K562 (cell line): Measurements from ENCODE around the gene MLN. TPM values are rescaled to one million over a fixed set of nuclear protein-coding genes. Genes with fewer than 3 reads are reported as not detected.
A peak's percentile ranks its signal among the peaks of the same experiment; 100 is the strongest.

Experiments
- C11orf30 ChIP-seq: fragments of 450-650 bp; IDR thresholded peaks from 2 replicates; pipeline ENCODE4 v1.6.1; 2016; ENCODE audit warnings: low read depth, mild to moderate bottlenecking
- CCAR2 ChIP-seq: fragments of 200-400 bp; formaldehyde crosslinking; IDR thresholded peaks from 2 replicates; pipeline ENCODE4 v1.6.1; 2017; ENCODE audit warnings: mild to moderate bottlenecking, low read depth, low read length
- E4F1 ChIP-seq: fragments of 250-450 bp; sonication (Bioruptor Pico); IDR thresholded peaks from 2 replicates; pipeline ENCODE4 v1.5.0; 2021; ENCODE audit warnings: mild to moderate bottlenecking, borderline replicate concordance
- GABPB1 ChIP-seq: sonication (generic); formaldehyde crosslinking; IDR thresholded peaks from 2 replicates; pipeline ENCODE4 v1.8.0; 2022; ENCODE audit warnings: mild to moderate bottlenecking, missing genetic modification reagents
- HEY1 ChIP-seq: fragments of 250-450 bp; sonication (Bioruptor Pico); IDR thresholded peaks from 2 replicates; pipeline ENCODE4 v1.5.0; 2020; ENCODE audit warnings: mild to moderate bottlenecking, moderate library complexity, borderline replicate concordance
- HNRNPL ChIP-seq: fragments of 200-400 bp; formaldehyde crosslinking; IDR thresholded peaks from 2 replicates; pipeline ENCODE4 v1.6.1; 2017; ENCODE audit warnings: low read depth, mild to moderate bottlenecking, low read length
- KLF1 ChIP-seq: fragments of 450-650 bp; IDR thresholded peaks from 2 replicates; pipeline ENCODE4 v1.6.1; 2016; ENCODE audit warnings: missing genetic modification characterization, missing compliant biosample characterization
- KLF10 ChIP-seq: fragments of 250-450 bp; sonication (Bioruptor Pico); IDR thresholded peaks from 2 replicates; pipeline ENCODE4 v1.6.1; 2021; ENCODE audit warnings: matching md5 sums
- L3MBTL2 ChIP-seq: fragments of 450-650 bp; IDR thresholded peaks from 2 replicates; pipeline ENCODE4 v1.6.1; 2016; ENCODE audit warnings: mild to moderate bottlenecking, moderate library complexity
- MCM7 ChIP-seq, 2 experiments: fragments of 450-650 bp; IDR thresholded peaks; 2 replicates each; pipeline ENCODE4 v1.6.1; 2016 to 2018
- MTF1 ChIP-seq: fragments of 250-450 bp; sonication (Bioruptor Pico); IDR thresholded peaks from 2 replicates; pipeline ENCODE4 v1.9.0; 2021; ENCODE audit warnings: moderate library complexity, mild to moderate bottlenecking, inconsistent platforms, borderline replicate concordance
- NCOA2 ChIP-seq, 2 experiments: fragments of 450-650 bp; IDR thresholded peaks; 2 replicates each; pipeline ENCODE4 v1.6.1; 2018; ENCODE audit warnings: mild to moderate bottlenecking in 2 of 2, moderate library complexity in 1 of 2; ENCODE audit not compliant: partially characterized antibody in 2 of 2
- PHB2 ChIP-seq: fragments of 450-650 bp; IDR thresholded peaks from 2 replicates; pipeline ENCODE4 v1.6.1; 2017; ENCODE audit warnings: low read depth
- RNF2 ChIP-seq: sonication (generic); IDR thresholded peaks from 2 replicates; pipeline ENCODE4 v1.6.1; 2016
- SIRT6 ChIP-seq: IDR thresholded peaks from one replicate; pipeline ENCODE4 v1.6.1; 2012; ENCODE audit warnings: low read depth, mild to moderate bottlenecking, control low read depth, inconsistent platforms, low read length, moderate library complexity
- SMARCC2 ChIP-seq: fragments of 450-650 bp; IDR thresholded peaks from 2 replicates; pipeline ENCODE4 v1.6.1; 2017; ENCODE audit warnings: antibody characterized with exemption, moderate library complexity, mild to moderate bottlenecking, low read depth
- SNIP1 ChIP-seq: fragments of 450-650 bp; IDR thresholded peaks from 2 replicates; pipeline ENCODE4 v1.7.1; 2017; ENCODE audit warnings: low read depth, mild to moderate bottlenecking
- SP1 ChIP-seq: sonication (generic); formaldehyde crosslinking; IDR thresholded peaks from 2 replicates; pipeline ENCODE4 v1.8.1; 2022; ENCODE audit warnings: mild to moderate bottlenecking, missing genetic modification reagents
- TARDBP ChIP-seq: fragments of 450-650 bp; IDR thresholded peaks from 2 replicates; pipeline ENCODE4 v1.6.1; 2016
- TOE1 ChIP-seq, 2 experiments: fragments of 450-650 bp in 1 of 2; sonication (generic) in 1 of 2; formaldehyde crosslinking in 1 of 2; IDR thresholded peaks; 2 replicates each; pipeline versions ENCODE4 v1.7.1 to v1.8.0; 2016 to 2022; ENCODE audit warnings: borderline replicate concordance in 2 of 2, mild to moderate bottlenecking in 2 of 2, antibody characterized with exemption in 1 of 2, inconsistent platforms in 1 of 2, low read depth in 1 of 2, missing genetic modification reagents in 1 of 2, moderate library complexity in 1 of 2
- ZBED1 ChIP-seq: IDR thresholded peaks from 2 replicates; pipeline ENCODE4 v1.6.1; 2014
- ZBTB9 ChIP-seq: fragments of 450-650 bp; formaldehyde crosslinking; IDR thresholded peaks from 2 replicates; pipeline ENCODE4 v1.4.0; 2020; ENCODE audit warnings: mild to moderate bottlenecking, moderate library complexity
- ZC3H8 ChIP-seq: fragments of 450-650 bp; IDR thresholded peaks from 2 replicates; pipeline ENCODE4 v1.6.1; 2017
- ZEB2 ChIP-seq: fragments of 450-650 bp; IDR thresholded peaks from 2 replicates; pipeline ENCODE4 v1.6.1; 2016
- ZNF224 ChIP-seq: sonication (generic); formaldehyde crosslinking; IDR thresholded peaks from 2 replicates; pipeline ENCODE4 v1.8.0; 2022; ENCODE audit warnings: mild to moderate bottlenecking, missing genetic modification reagents
- ZNF239 ChIP-seq: fragments of 250-450 bp; sonication (Bioruptor Pico); IDR thresholded peaks from 2 replicates; pipeline ENCODE4 v1.4.0; 2020; ENCODE audit warnings: mild to moderate bottlenecking
- ZNF24 ChIP-seq: fragments of 450-650 bp; IDR thresholded peaks from 2 replicates; pipeline ENCODE4 v1.6.1; 2016
- ZNF3 ChIP-seq: fragments of 250-450 bp; sonication (Bioruptor Pico); IDR thresholded peaks from 2 replicates; pipeline ENCODE4 v1.5.0; 2021; ENCODE audit warnings: mild to moderate bottlenecking, moderate library complexity
- ZNF583 ChIP-seq: fragments of 250-450 bp; sonication (Bioruptor Pico); IDR thresholded peaks from 2 replicates; pipeline ENCODE4 v1.4.0; 2020
- polyA plus RNA-seq, 8 experiments: library from polyadenylated mRNA; depleted of rRNA in 4 of 8; stranded (reverse) in 5 of 8; unstranded in 3 of 8; fragments of >200 nt; fragmentation: Nextera tagmentation in 2 of 8; fragmentation: Illumina TruSeq in 1 of 8; extraction: Ambion mirVana in 2 of 8; extraction: Trizol in 1 of 8; gene quantifications; 2 replicates each; pipeline versions ENCODE4 v1.2.1 to v1.2.3, GENCODE V29; 2011 to 2014; ENCODE audit warnings: inconsistent platforms in 1 of 8, missing spikeins in 1 of 8
- total RNA-seq, 7 experiments: library from RNA; depleted of rRNA in 6 of 7; stranded (reverse); fragments of >200 nt in 6 of 7; fragmentation: Illumina TruSeq in 2 of 7; extraction: Trizol in 2 of 7; gene quantifications; 2 replicates each; pipeline versions ENCODE4 v1.2.1 to v1.2.3, GENCODE V29; 2011 to 2021; ENCODE audit warnings: low replicate concordance in 1 of 7

Gene MLN
- total and polyA plus RNA-seq, 9 of the 15 experiments (the other 6 are each of a cell fraction or from before 2014, with no cell fraction given), result not detected

- TF ChIP-seq PHB2 (peak; percentile 65; the same call in 1 of the 2 replicates), C11orf30 (peak; percentile 36; the same call in 1 of the 2 replicates), SP1 (CRISPR knock-in tag) (peak; percentile 88; the same call in 1 of the 2 replicates), SNIP1 (0 out of 2 replicates have a peak, but pooled peaks have one; percentile 38), ZNF583 (CRISPR knock-in tag) (peak; percentile 92), MTF1 (CRISPR knock-in tag) (0 out of 2 replicates have a peak, but pooled peaks have one; percentile 31), TOE1 (IDR thresholded peaks at IDR 0.05; ENCODE audit: borderline replicate concordance) (peak; percentile 66; the same call in 1 of the 2 replicates), TOE1 (CRISPR knock-in tag; IDR thresholded peaks at IDR 0.05; ENCODE audit: borderline replicate concordance, low read depth) (peak; percentile 14; the same call in 1 of the 2 replicates), L3MBTL2 (peak; percentile 67), E4F1 (CRISPR knock-in tag) (no peak), ZBTB9 (CRISPR knock-in tag) (peak; percentile 95), ZEB2 (no peak), HNRNPL (peak; percentile 32; the same call in 1 of the 2 replicates), SIRT6 (no peak), KLF1 (tag) (peak; percentile 91), CCAR2 (no peak), NCOA2 (IDR thresholded peaks at IDR 0.05; ENCODE audit: partially characterized antibody in 2 of 2) (no peak), TARDBP (peak; percentile 75; the same call in 1 of the 2 replicates), ZC3H8 (0 out of 2 replicates have a peak, but pooled peaks have one; percentile 71), ZNF3 (no peak), ZNF224 (CRISPR knock-in tag) (no peak; the same call in 1 of the 2 replicates), ZNF239 (peak; percentile 85), HEY1 (CRISPR knock-in tag) (no peak), KLF10 (CRISPR knock-in tag) (no peak), RNF2 (no peak), MCM7 (IDR thresholded peaks at IDR 0.05) (0 out of 4 replicates have a peak, but pooled peaks of 1 of the 2 experiments have one; percentile 33), GABPB1 (CRISPR knock-in tag) (peak; percentile 90), ZNF24 (no peak; the same call in 1 of the 2 replicates), SMARCC2 (no peak), ZBED1 (no peak)
Observed at GRCh38 chr6:33788694-33789549, 14.9 kb downstream of the MLN start, which contains the start of gene LEMD2 (continued).
